HG02852 (cell line): ENCODE data around the gene CADPS.

Source experiments
- ATAC-seq: cut with Tn5 transposase; IDR thresholded peaks from one replicate; pipeline ENCODE4 v1.9.1; 2021; ENCODE audit warnings: mild to moderate bottlenecking, moderate library complexity; ENCODE audit not compliant: unreplicated experiment

CADPS gene

DNA sequence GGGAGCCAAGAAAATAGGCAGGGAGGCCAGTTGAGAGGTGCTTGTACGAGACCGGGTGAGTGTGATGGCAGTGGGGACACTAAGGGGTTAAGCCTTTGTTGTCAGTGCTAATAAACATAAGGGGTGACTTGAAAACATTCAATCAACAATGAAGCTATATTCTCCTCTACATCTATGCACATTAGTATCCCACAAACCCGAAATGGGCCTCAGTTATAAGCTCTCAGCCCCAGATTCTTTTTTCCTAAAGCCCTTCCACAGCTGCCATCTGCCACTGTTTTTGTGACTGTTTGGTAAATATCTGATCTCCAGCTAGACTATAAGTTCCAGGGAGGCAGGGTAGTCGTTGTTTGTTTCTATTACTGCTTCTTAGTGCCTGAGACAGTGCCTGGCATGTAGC lies 118.2 kb downstream of the CADPS start:
- ATAC-seq: no peak

GRCh38 chr3:62755285-62755684 lies 119.9 kb downstream of the CADPS start:
- ATAC-seq: no peak

DNA sequence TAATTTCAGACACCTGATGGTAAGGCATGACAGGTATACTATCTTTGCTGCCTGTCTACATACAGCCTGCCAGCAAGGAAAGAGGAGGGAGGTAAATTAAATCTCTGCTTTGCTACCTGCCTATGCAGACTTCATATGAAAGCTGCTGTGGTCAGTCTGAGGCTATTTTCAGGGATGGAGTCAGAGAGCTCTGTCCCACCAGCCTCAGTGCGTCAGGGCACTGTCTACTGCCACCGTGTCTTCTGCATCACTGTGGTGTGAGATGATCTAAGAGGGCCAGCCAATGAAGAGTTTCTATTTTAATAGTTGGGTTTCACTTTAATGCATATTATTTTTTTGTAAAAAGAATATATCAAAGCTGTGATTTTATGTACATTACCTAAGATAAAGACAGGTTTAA lies 125.6 kb downstream of the CADPS start:
- ATAC-seq: no peak

GRCh38 chr3:62749130-62749529 lies 126.1 kb downstream of the CADPS start:
- no peak for ATAC-seq

DNA sequence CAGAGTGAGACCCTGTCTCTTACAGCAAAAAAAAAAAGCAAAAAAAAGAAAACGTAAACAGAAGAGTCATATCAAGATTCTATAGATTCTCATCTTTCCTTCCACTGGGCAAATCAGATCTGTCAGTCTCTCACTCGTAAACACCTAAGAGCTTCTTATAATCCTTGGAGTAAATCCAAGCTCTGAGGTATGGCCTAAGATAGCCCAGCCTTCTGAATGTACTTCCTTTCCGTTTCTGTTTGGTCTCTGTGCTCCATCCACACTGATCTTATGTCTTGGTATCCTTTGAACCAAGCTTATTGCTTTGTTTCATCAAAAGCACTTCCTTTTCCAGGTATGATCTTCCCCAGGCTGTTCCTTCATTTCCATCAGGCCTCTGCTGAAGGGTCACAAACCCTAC lies 137.8 kb downstream of the CADPS start:
- ATAC-seq: no peak

GRCh38 chr3:62735510-62735909 lies 139.7 kb downstream of the CADPS start:
- ATAC-seq: no peak

DNA sequence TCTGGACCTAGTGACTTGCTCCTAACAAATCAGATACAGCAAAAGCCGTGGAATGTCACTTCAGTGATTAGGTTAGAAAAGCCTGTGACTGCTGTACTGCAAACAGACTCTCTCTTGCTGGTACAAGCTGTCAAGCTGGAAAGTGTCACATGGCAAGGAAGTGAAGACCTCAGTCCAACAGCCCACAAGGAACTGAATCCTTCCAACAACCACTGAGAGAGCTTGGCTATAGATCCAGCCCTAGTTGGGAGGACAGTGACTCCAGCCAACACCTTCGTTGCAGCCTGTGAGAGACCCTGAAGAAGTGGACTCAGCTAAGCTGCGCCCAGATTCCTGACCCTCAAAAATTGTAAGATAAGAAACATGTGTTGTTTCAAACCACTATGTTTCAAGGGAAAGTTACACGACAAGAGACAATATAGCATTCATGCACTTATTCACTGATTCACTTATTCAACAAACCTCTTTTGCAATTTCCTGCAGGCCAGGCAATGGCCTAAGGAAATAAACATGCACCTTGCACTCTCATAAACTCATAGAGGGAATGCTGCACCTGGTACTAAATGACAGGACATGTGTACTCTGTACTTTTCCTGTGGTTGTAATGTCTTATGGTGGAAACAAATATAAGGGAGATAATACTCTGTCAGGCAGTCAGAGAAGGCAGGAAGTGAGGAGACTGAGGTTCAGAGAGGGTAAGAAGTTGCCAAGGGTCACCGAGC lies 142.9 kb downstream of the CADPS start:
- no peak for ATAC-seq

DNA sequence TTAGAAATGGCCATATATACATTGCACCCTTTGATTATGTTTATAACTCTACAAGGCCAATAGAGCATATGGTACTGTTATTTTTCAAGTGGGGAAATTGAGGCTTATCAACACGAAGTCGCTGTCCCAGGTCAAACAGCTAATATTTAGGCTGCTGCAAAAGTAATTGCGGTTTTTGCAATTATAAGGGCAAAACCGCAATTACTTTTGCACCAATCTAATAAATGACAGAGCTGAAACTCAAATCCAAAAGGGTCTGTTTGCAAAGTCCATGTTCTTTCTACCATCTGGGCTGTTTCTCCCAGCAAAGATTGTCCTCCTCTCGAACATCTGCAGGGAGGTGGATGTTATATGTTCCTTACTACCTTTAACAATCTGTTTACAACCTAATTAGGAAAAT lies 147.2 kb downstream of the CADPS start:
- ATAC-seq: no peak

DNA sequence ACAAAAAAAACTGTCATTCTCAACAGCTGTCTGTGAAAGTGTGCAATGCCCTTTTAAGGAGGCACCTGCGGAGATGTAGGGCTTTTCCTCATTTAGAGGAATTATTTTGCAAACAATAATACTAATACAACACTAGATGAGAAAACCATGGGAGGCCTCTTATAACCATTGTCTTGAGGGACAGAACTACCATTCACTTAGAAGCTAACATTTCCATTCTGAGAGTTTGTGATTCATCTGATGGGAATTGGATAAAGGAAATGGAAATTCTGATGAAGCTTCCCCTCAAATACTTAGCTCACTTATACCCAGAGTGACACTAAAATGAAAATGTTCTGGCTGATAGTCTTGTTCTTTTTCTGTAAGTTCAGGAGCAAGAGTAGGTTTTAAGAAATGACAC lies 147.7 kb downstream of the CADPS start:
- ATAC-seq: no peak

- ATAC-seq: no peak
Observed at GRCh38 chr3:62724503-62724902, 150.7 kb downstream of the CADPS start.

GRCh38 chr3:62723914-62724217 lies 151.3 kb downstream of the CADPS start:
- no peak for ATAC-seq

DNA sequence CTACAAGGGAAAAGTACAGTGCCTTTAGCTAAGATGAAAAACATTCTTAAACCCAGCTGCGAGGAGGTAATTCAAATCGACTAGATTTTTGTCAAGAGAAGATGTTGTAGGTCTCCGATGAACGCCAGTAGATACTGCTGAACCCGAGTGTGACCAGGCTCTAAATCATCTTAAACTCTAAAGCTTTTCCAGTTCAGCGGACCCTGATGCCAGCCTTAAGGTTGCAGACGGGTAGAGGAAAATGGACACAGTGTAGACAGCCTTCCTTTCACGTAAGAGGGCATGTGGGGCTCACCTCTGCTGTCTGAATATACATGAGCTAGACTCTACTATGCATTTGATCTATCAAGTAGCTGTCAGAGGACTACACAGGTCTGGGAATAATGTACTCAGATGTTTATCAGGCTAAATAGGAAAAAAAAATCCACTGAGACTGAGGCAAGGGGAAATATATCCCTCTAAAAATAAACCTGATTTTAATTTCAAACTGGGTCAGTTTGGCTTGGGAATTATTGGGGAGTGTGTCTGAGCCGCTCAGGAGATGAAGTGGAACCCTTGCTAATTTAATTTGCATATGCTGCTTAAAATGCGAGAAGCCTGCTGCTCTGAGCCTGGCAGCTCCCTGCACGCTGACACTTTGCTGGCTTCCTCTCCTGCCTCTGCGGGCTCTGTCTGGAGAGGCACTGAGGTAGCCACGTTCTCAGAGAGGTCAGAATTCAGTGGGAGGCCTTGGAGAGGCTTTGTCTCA lies 151.9 kb downstream of the CADPS start:
- ATAC-seq: peak; percentile 62

DNA sequence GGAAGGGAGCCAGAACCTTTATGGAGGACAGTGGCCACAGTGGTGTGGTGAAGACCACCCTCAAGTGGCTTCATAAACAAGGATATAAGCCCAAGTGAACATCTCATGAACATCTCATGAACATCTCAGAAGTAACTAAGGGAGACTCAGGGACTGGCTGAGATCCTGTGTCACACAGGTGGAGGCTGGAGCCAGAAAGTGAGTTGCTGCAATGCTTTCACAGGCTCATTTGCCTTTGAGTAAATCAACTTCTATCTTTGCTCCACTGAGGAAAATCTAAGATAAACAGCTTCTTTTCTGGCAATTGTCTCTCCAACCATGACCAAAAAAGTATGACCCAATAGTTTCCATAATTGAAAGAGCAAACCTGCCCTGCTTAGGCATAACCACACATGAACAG lies 152.9 kb downstream of the CADPS start:
- no peak for ATAC-seq

DNA sequence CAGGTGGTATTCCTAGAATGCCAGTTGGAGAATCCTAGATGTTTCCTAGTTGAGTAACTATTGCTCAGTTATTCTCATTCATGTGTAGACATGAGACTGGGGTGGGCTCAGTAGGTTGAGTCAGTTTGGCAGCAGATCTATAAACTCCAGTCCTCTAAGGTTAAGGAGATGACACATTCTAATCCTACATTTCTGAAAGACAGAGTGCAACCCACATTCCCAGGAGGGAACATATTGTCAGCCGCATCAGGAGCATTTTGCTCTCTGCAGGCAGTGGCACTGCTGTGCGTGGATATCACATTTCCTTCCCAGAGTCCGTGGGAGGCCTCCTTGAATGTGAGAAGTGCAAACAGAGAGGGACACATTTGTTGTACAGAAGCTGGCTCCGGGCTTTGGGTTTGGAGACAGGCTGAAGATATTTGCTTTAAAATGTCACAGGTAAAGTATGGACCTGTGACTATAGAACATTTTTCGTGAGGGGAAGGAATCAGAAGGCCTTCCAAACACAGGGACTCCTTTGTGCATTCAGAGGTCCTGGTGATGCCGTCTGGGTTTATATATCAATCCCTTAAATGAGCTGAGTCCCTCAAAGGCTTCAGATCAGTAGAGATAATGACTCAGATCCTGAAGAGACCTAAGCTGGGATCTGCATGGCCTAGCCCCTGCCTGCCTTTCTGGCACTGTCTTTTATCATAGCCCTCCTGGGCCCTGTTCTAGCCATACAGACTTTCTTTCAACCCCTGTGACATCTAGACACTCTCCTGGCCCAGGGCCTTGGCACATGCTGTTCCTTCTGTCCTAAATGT lies 156.5 kb downstream of the CADPS start:
- ATAC-seq: no peak

GRCh38 chr3:62718011-62718410 lies 157.2 kb downstream of the CADPS start:
- no peak for ATAC-seq

- no peak for ATAC-seq
Observed at GRCh38 chr3:62712746-62713145, 162.5 kb downstream of the CADPS start.

GRCh38 chr3:62710751-62711150 lies 164.5 kb downstream of the CADPS start:
- no peak for ATAC-seq

DNA sequence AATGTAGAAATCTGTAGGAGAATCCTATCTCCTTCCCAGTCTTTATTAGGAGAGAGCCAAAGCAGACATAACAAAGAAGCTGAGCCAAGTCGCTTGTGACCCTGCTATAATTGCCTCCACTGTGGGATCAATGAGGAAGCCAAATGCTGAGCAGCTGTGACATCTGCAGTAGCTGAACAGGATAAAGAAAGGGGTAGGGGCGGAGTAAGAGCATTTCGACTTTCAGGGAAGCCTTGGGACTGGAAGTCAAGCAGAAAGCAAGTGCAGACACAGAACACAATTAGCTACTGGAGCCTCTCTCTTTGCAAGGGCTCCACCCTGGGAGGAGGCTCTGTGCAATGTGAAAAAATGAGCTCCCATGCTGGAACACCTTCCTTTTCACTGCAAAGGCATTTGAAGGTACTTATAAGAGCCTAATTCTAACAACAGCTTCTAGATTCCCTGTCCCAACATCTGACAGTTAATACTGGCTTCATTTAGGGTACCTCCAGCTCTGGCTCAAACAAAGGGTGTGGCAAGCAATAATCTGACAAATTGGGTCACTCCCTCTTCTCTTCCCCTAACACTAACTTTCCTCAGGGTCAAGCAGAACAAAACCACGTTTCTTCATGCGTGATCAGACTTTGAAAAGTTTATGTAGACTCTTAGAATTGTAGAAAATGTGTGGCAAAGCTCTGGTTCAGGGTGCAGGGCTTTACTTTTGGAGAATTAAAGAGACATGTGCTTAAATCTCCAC lies 166.4 kb downstream of the CADPS start:
- no peak for ATAC-seq

DNA sequence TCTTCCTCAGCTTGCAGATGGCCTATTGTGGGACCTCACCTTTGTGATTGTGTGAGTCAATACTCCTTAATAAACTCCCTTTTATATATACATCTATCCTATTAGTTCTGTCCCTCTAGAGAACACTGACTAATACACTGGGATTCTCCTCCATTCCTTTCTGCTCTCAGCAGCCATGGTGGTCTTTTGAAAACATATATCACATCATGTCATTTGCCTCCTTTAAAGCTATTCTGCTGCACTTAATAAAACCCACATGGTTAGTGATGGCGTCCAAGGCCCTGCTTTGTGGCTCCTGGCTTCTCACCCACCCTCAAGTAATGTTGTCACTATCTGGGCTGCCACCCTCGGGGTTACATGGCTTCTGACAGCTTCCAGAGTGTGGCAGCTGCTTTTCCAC lies 169.5 kb downstream of the CADPS start:
- ATAC-seq: no peak

- no peak for ATAC-seq
Observed at GRCh38 chr3:62703451-62704167, 171.6 kb downstream of the CADPS start.

GRCh38 chr3:62700357-62700756 lies 174.9 kb downstream of the CADPS start:
- ATAC-seq: no peak
